GM11168 (cell line): ENCODE measurements around the gene RBL1.
"Not testable (repeated sequence)": the region's sequence is repeated elsewhere in the genome, so short reads cannot be mapped to it uniquely, and the experiment has no call there.

Source experiments
- in situ Hi-C: fragments of 300-500 bp; cut with MboI; formaldehyde crosslinking; loops from one replicate; pipeline ENCODE4 v1.12.0; 2022; ENCODE audit warnings: low sequenced_read_pairs; ENCODE audit not compliant: unreplicated experiment

Gene RBL1

DNA sequence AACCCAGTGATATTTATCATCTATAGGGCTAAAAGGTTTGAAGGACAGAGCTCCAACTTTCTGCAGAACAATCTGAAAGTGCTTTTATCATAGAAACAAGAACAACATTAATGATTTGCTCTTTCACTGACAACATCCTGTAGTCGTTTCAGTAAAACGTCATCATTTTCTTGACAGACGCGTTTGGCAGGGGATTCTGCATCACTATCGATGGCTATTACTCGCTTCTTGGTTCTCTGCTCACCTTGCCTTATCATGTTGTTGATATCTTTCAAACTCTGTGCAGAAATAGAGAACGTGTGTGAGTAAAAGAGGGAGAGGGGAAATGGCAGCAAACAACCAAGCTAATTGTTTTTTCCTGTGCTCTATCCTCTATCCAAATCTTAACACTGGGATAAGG lies 97.1 kb downstream of the RBL1 start:
- in situ Hi-C loops = no loop called here

DNA sequence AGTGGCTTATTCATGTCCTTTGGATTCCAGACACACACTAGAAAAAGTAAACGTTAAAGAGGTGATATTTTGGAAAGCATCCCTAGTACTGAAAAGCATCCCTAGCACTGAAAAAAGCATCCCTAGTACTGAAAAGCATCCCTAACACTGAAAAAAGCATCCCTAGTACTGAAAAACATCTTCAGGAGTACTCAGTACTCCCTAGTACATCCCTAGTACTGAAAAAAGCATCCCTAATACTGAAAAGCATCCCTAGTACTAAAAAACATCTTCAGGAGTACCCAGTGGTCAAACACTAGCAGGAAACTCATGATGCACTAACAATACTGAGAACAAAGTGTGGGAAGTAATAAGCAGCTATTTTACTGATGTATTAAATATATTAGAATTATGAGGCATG lies 98.7 kb downstream of the RBL1 start:
- in situ Hi-C loops = no loop called here

DNA sequence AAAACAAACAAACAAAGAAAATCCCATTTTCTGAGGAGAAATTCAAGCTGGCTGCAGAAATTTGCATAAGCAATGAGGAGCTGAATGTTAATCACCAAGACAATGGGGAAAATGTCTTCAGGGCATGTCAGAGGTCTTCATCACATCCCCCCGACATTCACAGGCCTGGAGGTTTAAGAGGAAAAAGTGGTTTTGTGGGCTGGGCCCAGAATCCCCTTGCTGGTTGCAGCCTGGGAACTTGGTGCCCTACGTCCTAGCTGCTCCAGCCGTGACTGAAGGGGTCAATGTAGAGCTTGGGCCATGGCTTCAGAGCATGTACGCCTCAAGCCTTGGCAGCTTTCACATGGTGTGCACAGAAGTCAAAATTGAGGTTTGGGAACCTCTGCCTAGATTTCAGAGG lies 101.6 kb downstream of the RBL1 start:
- in situ Hi-C loops = not testable (repeated sequence)

DNA sequence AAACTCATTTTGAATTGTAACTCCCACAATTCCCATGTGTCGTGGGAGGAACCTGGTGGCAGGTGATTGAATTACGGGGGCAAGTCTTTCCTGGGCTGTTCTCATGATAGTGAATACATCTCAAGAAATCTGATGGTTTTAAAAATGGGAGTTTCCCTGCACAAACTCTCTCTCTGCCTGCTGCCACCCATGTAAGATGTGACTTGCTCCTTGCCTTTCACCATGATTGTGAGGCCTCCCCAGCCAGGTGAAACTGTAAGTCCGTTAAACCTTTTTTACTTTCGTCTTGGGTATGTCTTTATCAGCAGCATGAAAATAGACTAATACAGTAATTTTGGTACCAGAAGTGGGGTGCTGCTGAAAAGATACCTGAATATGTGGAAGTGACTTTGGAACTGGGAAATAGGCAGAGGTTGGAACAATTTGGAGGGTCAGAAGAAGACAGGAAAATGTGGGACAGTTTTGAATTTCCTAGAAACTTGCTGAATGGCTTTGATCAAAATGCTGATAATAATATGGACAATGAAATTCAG lies 102.9 kb downstream of the RBL1 start:
- in situ Hi-C loops = no loop called here

DNA sequence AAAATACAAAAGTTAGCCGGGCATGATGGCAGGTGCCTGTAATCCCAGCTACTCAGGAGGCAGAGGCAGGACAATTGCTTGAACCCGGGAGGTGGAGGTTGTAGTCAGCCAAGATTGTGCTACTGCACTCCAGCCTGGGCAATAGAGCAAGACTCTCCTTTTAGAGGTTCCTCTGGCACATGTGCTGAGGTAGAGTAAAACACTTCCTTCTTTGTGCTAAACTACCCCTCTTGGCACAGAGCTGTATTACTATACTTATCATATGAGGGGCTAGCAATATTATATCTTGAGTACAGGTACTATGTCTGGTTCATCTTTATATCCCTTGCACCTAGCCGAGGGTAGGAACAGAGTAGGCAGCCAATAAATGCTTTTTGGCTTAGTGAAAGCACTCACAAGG lies 104.1 kb downstream of the RBL1 start:
- in situ Hi-C loops = no loop called here

DNA sequence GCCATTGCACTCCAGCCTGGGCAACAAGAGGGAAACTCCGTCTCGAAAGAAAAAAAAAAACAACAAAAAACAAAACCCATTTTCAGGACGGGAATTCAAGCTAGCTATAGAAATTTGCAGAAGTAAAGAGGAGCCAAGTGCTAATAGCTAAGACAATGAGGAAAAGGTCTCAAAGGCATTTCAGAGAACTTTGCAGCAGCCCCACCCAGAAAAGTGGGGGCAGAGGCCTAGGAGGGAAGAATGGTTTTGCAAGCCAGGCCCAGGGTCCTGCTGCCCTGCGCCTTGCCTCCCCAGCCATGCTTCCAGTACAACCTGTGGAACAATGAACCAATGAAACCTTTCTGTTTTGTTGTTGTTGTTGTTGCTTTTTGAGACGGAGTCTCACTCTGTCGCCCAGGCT lies 106.0 kb downstream of the RBL1 start:
- in situ Hi-C loops = no loop called here

DNA sequence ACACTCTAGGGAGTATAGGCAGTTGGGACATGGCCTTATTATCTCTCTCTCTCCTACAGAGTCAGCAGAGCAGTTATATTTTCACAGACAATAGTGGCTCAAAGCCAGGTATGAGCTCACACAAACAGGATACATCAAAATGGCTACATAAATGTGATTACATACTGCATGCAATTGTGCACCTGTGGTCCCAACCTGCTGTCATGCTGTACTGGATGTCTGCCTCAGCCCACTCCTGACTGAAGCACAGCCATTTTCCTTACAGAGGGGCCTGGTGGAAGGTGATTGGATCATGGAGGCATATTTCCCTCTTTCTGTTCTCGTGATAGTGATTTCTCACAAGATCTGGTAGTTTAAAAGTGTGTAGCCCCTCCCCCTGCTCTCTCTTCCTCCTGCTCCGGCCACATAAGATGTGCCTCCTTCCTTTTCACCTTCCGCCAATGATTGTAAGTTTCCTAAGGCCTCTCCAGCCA lies 107.3 kb downstream of the RBL1 start:
- in situ Hi-C loops = no loop called here

DNA sequence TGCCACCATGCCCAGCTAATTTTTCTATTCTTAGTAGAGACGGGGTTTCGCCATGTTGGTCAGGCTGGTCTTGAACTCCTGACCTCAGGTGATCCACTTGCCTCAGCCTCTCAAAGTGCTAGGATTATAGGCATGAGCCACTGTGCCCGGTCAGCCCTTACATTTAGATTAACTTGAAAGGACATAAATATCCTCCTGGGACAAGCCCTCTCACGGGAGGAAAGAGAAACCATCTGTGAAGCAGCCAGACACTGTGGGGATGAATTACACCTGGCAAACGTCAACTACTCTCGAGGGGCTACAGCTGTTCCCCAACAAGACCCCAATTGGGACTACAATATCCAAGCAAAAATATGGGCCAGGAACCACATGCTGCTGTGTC lies 111.5 kb downstream of the RBL1 start:
- in situ Hi-C loops = no loop called here

DNA sequence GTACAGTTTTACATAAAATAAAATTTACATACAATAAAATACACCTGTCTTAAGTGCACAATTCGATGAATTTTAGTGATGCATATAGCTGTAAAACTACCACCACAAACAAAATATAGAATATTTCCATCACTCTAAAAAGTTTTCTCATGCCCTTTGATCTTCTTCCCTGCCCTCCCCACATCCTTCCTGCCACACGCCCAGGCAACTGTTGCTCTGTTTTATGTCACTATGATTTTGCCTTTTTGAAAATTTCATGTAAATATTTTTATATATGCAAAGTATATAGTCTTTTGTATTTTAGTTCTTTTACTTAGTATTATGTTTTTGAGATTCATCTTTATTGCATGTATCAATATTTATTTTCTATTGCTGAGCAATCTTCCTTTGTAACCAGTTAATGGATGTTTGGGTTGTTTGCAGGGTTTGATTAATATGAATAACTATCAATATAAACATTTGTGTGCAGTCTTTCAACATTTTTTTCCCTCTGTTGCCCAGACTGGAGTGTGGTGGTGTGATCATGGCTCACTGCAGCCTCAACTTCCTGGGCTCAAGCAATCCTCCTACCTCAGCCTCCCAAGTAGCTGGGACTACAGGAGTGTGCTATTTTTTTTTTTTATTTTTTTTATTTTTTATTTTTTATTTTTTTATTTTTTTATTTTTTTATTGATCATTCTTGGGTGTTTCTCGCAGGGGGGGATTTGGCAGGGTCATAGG lies 120.5 kb downstream of the RBL1 start:
- in situ Hi-C loops = no loop called here

DNA sequence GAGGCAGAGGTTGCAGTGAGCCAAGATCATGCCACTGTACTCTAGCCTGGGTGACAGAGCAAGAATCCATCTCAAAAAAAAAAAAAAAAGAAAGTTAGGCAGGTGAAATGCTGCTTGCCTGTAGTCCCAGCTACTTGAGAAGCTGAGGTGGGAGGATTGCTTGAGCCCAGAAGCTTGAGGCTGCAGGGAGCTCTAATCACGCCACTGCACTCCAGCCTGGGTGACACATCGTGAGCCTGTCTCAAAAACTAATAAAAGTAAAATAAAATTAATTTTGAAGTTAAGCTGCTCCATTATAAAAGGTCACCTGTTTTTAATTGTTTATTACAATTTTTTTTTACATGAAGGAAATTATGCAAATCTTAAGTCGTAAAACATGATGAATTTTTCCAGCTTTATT lies 121.1 kb downstream of the RBL1 start:
- in situ Hi-C loops = no loop called here

DNA sequence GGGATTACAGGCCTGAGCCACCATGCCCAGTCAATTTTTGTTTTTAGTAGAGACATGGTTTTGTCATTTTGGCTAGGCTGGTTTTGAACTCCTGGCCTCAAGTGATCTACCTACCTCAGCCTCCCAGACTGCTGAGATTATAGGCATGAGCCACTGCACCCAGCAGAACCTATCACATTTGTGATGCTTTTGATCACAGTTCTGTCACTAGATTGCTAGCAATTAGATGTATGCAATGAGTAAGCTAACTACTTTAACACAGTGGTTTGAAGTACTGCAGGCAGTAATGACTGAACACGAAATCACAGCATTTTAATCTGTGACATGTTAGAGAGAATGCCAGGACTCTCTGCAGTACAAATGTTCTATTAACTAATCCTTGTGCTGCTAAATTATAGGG lies 124.7 kb downstream of the RBL1 start:
- in situ Hi-C loops = no loop called here

DNA sequence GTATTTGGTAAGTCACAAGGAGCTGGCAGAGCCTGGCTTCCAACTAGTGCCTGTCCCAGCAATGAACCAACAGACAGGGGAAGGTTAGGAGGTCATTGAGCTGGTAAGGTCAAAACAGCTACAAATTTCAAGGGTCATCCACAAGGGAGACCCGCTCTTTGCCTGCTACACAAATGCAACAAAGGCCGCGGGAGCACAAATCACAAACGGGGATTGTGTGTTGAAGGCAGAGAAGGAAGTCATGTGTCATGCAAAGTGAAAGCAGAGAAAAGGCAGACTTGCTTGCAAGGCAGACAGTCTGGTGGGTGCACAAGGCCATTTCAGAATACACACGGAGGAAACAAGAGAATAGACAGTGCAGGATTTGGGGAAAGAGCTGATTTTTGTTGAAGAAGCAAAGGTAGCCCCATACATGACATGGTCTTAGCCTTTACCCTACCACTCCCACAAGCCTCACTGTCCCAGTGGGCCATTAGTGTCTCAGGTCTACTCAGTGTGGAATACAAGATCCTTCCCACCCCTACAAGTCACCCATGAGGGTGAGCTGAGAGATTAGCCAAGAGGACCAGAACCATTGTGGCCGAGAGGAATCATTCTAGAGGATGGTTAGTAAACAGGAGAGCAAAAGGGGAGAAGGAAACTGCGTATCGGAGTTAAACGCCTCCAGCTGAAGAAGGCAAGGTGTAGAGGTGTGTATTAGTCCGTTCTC lies 126.2 kb downstream of the RBL1 start:
- in situ Hi-C loops = no loop called here

DNA sequence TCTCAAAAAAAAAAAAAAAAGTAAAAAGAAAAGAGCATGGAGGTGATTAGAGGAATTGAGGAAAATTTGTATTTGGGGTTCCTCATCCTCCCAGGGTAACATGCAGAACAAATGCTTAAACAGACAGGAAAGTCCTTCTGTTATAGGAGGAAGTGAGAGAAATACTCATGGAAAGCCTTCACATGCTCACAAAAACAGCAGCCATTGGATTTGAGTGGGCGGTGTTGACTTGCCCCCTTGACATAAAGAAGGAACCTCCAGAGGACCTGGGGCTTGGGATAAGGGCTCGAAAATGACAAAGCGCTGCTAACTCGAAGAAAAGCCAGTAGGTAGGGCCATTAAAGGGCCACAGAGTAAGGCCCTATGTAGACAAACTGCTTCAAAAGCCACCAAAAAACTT lies 126.7 kb downstream of the RBL1 start:
- in situ Hi-C loops = no loop called here

DNA sequence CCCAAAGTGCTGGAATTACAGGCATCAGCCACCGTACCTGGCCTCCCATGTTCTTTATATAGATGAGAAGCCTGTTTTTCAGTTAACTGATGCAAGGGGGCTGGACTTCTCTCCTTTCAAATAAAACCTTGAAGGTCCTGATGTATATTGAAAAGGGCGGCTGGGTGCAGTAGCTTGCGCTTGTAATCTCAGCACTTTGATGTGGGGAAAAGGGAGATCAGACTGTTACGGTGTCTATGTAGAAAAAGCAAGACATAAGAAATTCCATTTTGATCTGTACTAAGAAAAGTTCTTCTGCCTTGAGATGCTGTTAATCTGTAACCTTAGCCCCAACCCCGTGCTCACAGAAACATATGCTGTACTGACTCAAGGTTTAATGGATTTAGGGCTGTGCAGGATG lies 128.2 kb downstream of the RBL1 start:
- in situ Hi-C loops = no loop called here

DNA sequence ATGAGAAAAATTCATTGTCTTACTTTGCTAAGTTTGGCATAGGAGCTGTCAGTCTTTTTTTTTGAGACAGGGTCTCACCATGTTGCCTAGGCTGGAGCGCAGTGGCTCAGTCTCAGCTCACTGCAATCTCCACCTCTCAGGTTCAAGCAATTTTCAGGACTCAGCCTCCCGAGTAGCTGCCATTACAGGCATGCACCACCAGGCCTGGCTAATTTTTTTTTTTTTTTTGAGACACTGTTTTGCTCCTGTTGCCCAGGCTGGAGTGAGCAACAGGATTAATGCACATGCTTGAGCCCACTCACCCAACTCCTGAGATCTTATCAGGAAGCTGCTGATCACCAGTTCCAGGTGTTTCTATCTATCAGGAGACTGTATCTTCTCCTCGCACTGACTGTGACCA lies 128.8 kb downstream of the RBL1 start:
- in situ Hi-C loops = not testable (repeated sequence)

DNA sequence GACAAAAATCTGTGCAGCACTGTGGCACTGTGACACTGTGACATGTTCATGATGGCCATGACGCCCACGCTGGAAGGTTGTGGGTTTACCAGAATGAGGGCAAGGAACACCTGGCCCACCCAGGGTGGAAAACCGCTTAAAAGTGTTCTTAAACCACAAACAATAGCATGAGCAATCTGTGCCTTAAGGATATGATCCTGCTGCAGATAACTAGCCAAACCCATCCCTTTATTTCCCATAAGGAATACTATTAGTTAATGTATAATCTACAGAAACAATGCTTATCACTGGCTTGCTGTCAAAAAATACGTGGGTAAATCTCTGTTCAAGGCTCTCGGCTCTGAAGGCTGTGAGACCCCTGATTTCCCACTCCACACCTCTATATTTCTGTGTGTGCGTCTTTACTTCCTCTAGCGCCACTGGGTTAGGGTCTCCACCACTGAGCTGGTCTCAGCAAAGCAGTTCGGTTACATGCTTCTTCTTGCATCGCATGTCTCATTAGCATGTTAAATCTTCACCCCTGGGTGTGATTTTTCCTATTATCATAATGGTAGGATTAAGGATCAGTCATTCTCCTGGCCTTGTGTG lies 133.3 kb downstream of the RBL1 start:
- in situ Hi-C loops = not testable (repeated sequence)

DNA sequence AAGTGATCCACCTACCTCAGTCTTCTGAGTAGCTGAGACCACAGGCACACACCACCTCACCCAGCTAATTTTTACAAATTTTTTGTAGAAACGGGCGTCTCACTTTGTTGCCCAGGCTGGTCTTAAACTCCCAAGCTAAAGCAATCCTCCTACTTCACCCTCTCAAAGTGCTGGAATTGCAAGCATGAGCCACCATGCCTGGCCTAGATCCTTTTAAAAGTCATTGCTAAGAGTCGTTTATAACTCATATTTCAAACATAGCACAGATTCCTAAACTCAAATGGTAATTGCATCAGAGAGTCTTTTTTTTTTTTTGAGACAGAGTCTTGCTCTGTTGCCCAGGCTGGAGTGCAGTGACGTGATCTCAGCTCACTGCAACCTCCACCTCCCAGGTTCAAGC lies 136.6 kb downstream of the RBL1 start:
- in situ Hi-C loops = no loop called here

DNA sequence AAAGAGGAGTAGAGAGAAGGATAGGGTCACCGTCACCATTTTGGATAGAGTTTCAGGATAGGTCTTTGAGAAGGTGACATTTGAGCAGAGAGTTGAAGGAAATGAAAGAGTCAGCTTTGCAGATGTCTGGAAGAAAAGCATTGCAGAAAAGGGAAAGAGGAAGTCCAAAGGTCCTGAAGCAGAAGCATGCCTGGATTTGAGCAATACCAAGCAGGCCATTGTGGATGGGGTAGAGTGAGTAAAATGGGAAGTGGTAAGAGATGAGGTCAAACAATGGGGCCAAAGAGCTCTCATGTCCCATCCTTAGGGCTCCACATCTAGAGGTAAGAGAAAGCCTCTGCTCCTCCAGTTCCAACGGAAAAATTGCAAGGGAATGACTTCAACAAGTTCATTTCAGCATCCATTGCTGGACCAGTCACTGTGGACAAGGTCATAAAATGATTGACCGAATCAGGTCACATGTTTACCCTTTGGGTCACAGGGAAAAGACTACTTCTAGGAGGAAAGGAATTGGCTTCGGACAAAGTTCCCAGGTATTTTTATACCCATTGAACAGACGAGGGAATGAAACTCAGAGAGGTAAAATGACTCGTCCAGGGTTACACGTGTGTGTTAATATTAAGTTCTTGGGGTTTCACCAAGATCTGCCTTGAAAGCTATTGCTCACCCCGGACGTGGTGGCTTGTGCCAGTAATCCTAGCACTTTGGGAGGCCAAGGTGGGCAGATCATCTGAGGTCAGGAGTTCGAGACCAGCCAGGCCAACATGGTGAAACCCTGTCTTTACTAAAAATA lies 137.7 kb downstream of the RBL1 start:
- in situ Hi-C loops = no loop called here

DNA sequence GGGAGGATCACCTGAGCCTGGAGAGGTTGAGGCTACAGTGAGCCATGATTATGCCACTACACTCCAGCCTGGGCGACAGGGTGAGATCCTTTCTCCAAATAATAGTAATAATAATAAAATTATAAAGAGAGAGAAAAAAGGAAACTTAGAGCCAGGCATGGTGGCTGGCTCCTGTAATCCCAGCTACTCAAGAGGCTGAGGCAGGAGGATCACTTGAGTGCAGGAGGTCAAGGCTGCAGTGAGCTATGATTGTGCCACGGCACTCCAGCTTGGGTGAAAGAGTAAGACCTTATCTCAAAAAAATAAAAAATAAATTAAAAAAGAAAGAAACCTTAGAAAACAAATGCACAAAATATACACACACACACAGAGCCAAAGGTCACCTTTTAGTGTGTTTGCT lies 139.1 kb downstream of the RBL1 start:
- in situ Hi-C loops = no loop called here

DNA sequence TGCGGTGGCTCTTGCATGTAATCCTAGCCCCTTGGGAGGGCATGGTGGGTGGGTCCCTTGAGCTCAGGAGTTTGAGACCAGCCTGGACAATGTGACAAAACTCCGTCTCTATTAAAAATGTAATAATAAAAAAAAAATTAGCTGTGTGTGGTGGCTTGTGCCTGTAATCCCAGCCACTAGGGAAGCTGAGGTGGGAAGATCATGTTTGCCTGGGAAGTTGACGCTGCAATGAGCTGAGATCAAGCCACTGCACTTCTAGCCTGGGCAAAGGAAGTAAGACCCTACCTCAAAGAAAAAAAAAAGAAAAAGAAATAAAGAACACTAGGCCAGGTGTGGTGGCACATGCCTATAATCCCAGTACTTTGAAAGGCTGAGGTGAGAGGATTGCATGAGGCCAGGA lies 139.8 kb downstream of the RBL1 start:
- in situ Hi-C loops = no loop called here
